ENCODE data around the gene ALDH3B1. TPM values are rescaled to one million over a fixed set of nuclear protein-coding genes. Genes with fewer than 3 reads are reported as not detected.
"Not testable (repeated sequence)": the region's sequence is repeated elsewhere in the genome, so short reads cannot be mapped to it uniquely, and the experiment has no call there.

ALDH3B1 gene, protein sequence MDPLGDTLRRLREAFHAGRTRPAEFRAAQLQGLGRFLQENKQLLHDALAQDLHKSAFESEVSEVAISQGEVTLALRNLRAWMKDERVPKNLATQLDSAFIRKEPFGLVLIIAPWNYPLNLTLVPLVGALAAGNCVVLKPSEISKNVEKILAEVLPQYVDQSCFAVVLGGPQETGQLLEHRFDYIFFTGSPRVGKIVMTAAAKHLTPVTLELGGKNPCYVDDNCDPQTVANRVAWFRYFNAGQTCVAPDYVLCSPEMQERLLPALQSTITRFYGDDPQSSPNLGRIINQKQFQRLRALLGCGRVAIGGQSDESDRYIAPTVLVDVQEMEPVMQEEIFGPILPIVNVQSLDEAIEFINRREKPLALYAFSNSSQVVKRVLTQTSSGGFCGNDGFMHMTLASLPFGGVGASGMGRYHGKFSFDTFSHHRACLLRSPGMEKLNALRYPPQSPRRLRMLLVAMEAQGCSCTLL
- 26.6 and 30.9 TPM in 2 replicates for total RNA-seq (2012; rRNA removed)

DNA sequence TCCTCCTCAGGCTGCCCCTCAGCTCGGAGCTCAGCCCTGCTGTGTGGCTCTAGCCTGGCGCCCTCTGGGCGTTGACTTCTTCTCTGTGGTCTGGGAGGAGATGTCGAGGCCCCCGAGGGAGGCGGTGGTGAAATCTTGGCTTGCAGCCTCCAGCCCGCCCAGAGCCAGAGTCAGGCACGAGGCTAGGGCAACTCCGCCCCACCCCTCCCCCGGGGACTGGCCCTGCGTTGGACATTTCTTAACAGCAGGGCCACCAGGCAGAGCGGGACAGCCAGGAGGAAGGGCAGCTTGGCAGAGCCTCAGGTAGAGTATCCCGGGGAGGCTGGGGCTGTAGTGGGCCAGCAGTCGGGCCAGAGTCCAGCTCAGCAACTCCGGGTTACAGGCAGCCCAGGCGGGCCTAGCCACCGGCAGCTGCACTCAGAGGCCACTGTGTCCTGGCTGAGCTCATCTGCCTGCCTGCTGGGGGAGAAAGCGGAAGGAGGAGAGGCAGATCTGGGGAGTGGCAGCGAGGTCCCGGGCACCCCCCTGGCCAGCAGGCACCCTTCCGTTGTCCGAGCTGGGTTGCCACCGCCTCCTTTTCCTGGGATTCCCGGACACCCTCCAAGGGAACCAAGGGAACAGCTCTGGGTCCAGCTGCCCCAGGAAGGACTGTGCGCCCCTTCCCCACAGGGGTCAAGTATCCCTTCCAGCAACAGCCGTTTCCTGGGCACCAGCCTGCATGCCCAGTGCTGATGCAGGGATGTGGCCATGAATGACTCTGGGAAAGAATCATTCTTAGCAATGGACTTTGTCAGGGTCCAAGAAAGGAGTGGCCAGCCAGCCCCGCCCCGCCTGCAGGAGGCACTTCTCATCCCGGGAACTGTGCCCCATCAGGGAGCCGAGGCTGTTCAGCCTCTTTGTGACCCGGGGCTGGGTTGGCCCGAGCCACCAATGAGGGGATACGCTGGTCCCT lies at the start of gene ALDH3B1:
Gene ALDH3B1, plus strand, starts transcription at position 238 of the 952 bp plus-strand sequence. CDS start 4,971 bp downstream, outside the sequence.
- Histone ChIP-seq H3K4me1 (ENCODE audit: control insufficient read depth, insufficient read depth, low read length) (peaks cover 64% of the 10 kb centered on the region), H3K9ac (ENCODE audit: low read depth, low read length) (peak within 1 kb of the TSS; percentile 96), H3K4me3 (ENCODE audit: low read length) (peak within 1 kb of the TSS; percentile 77), H3K27me3 (ENCODE audit: control insufficient read depth, insufficient read depth, low read length) (no peaks in the 10 kb centered on the region), H3K9me3 (replicated peaks; ENCODE audit: low read length) (no peaks in the 10 kb centered on the region), H3K36me3 (ENCODE audit: insufficient read depth, low read length) (peaks cover 6% of the 10 kb centered on the region), H3K4me2 (ENCODE audit: low read length) (peak within 1 kb of the TSS; percentile 94)

GRCh38 chr11:67963217-67963616 lies 46.9 kb upstream of the ALDH3B1 start:
- not testable (repeated sequence) for H3K4me2 ChIP-seq (ENCODE audit: low read length); H3K9ac ChIP-seq (ENCODE audit: low read depth, low read length); H3K36me3 ChIP-seq (ENCODE audit: insufficient read depth, low read length); H3K4me3 ChIP-seq (ENCODE audit: low read length); H3K4me1 ChIP-seq (ENCODE audit: control insufficient read depth, insufficient read depth, low read length); H3K27me3 ChIP-seq (ENCODE audit: control insufficient read depth, insufficient read depth, low read length); H3K9me3 ChIP-seq (replicated peaks; ENCODE audit: low read length)

GRCh38 chr11:67963879-67964278 lies 46.2 kb upstream of the ALDH3B1 start:
- not testable (repeated sequence) for H3K9me3 ChIP-seq (replicated peaks; ENCODE audit: low read length); H3K27me3 ChIP-seq (ENCODE audit: control insufficient read depth, insufficient read depth, low read length); H3K4me1 ChIP-seq (ENCODE audit: control insufficient read depth, insufficient read depth, low read length); H3K4me2 ChIP-seq (ENCODE audit: low read length); H3K36me3 ChIP-seq (ENCODE audit: insufficient read depth, low read length); H3K9ac ChIP-seq (ENCODE audit: low read depth, low read length); H3K4me3 ChIP-seq (ENCODE audit: low read length)

DNA sequence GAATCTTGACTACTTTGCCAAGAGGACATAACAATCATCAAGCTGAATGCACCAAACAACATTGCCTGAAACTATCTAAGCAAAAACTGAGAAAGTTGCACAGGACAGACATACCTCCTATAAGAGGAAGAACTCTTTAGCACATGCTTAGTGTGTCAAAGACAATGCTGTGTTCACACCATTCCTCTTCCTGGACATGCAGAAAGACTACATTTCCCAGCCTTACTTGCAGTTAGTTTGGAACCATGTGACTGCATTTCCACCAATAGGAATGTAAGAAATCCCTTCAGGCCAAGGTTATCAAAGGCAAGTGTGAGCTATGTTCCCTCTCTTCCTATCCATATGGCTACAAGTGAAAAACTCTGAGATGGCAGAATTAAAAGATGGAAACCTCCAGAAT lies 45.4 kb upstream of the ALDH3B1 start:
- not testable (repeated sequence) for H3K36me3 ChIP-seq (ENCODE audit: insufficient read depth, low read length); H3K9ac ChIP-seq (ENCODE audit: low read depth, low read length); H3K4me1 ChIP-seq (ENCODE audit: control insufficient read depth, insufficient read depth, low read length); H3K27me3 ChIP-seq (ENCODE audit: control insufficient read depth, insufficient read depth, low read length); H3K9me3 ChIP-seq (replicated peaks; ENCODE audit: low read length); H3K4me3 ChIP-seq (ENCODE audit: low read length); H3K4me2 ChIP-seq (ENCODE audit: low read length)

- H3K9me3 ChIP-seq (replicated peaks; ENCODE audit: low read length); H3K9ac ChIP-seq (ENCODE audit: low read depth, low read length); H3K4me2 ChIP-seq (ENCODE audit: low read length); H3K36me3 ChIP-seq (ENCODE audit: insufficient read depth, low read length); H3K4me1 ChIP-seq (ENCODE audit: control insufficient read depth, insufficient read depth, low read length); H3K27me3 ChIP-seq (ENCODE audit: control insufficient read depth, insufficient read depth, low read length); H3K4me3 ChIP-seq (ENCODE audit: low read length): not testable (repeated sequence)
Measured at GRCh38 chr11:67965830-67966348, 44.2 kb upstream of the ALDH3B1 start.

- not testable (repeated sequence) for H3K4me3 ChIP-seq (ENCODE audit: low read length); H3K9ac ChIP-seq (ENCODE audit: low read depth, low read length); H3K4me1 ChIP-seq (ENCODE audit: control insufficient read depth, insufficient read depth, low read length)
Measured at GRCh38 chr11:67974746-67975145, 35.4 kb upstream of the ALDH3B1 start.

GRCh38 chr11:67978766-67979418 lies 31.2 kb upstream of the ALDH3B1 start:
- not testable (repeated sequence) for H3K36me3 ChIP-seq (ENCODE audit: insufficient read depth, low read length); H3K9ac ChIP-seq (ENCODE audit: low read depth, low read length); H3K4me2 ChIP-seq (ENCODE audit: low read length); H3K4me1 ChIP-seq (ENCODE audit: control insufficient read depth, insufficient read depth, low read length); H3K9me3 ChIP-seq (replicated peaks; ENCODE audit: low read length); H3K4me3 ChIP-seq (ENCODE audit: low read length)
- peaks cover 32% of the 10 kb centered on the region for H3K27me3 ChIP-seq (ENCODE audit: control insufficient read depth, insufficient read depth, low read length)

More at GRCh38 chr11:67974746-67975145, 35.4 kb upstream of the ALDH3B1 start:
- H3K36me3 ChIP-seq (ENCODE audit: insufficient read depth, low read length); H3K9me3 ChIP-seq (replicated peaks; ENCODE audit: low read length); H3K4me2 ChIP-seq (ENCODE audit: low read length): not testable (repeated sequence)
- peaks cover 23% of the 10 kb centered on the region for H3K27me3 ChIP-seq (ENCODE audit: control insufficient read depth, insufficient read depth, low read length)

DNA sequence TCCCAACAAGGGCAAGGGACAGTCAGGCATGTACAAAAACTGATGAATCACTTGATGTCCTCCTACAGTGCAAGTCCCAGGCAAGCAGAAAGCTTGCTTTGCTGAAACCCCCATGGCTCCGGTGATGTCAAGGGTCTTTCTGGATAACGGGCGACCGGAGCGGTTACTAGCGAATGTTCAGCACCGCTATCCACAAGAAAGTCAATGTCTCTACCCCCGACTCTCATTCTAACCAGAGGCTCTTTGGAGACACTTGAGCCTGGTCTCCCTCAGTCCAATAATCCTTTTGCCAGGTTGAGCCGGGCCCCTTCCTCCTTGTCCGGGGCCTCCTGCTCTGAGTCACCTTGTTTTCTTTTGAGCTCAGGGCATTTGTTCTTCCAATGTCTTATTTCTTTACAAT lies 28.9 kb upstream of the ALDH3B1 start:
- not testable (repeated sequence) for H3K4me2 ChIP-seq (ENCODE audit: low read length); H3K9ac ChIP-seq (ENCODE audit: low read depth, low read length); H3K36me3 ChIP-seq (ENCODE audit: insufficient read depth, low read length); H3K4me3 ChIP-seq (ENCODE audit: low read length); H3K9me3 ChIP-seq (replicated peaks; ENCODE audit: low read length); H3K4me1 ChIP-seq (ENCODE audit: control insufficient read depth, insufficient read depth, low read length)
- peaks cover 27% of the 10 kb centered on the region for H3K27me3 ChIP-seq (ENCODE audit: control insufficient read depth, insufficient read depth, low read length)

GRCh38 chr11:67982255-67982857 lies 27.8 kb upstream of the ALDH3B1 start:
- H3K9ac ChIP-seq (ENCODE audit: low read depth, low read length); H3K4me1 ChIP-seq (ENCODE audit: control insufficient read depth, insufficient read depth, low read length); H3K36me3 ChIP-seq (ENCODE audit: insufficient read depth, low read length); H3K9me3 ChIP-seq (replicated peaks; ENCODE audit: low read length); H3K4me2 ChIP-seq (ENCODE audit: low read length); H3K4me3 ChIP-seq (ENCODE audit: low read length): not testable (repeated sequence)
- H3K27me3 ChIP-seq (ENCODE audit: control insufficient read depth, insufficient read depth, low read length): peaks cover 21% of the 10 kb centered on the region

DNA sequence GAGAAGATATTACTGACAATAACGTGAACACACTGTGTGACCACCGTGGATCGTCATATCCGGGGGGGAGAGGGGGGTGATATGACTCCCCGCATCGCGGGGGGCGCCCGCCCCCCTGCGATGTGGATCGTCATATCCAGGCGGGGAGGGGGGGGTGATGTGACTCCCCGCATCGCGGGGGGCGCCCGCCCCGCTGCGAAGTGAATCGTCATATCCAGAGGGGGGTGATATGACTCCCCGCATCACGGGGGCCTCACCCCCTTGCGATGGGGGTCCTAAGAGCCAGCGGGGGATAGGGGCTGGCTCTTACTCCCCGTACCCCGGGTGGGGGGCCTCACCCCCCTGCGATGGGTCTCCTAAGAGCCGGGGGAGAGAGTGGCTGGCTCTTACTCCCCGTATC lies 26.2 kb upstream of the ALDH3B1 start:
- no peak overlapping the region for H3K4me3 ChIP-seq (ENCODE audit: low read length)
- no peak overlapping the region for H3K9ac ChIP-seq (ENCODE audit: low read depth, low read length)
- peaks cover 15% of the 10 kb centered on the region for H3K27me3 ChIP-seq (ENCODE audit: control insufficient read depth, insufficient read depth, low read length)
- H3K4me2 ChIP-seq (ENCODE audit: low read length): no peak overlapping the region
- H3K4me1 ChIP-seq (ENCODE audit: control insufficient read depth, insufficient read depth, low read length): no peaks in the 10 kb centered on the region
- H3K36me3 ChIP-seq (ENCODE audit: insufficient read depth, low read length): no peaks in the 10 kb centered on the region
- H3K9me3 ChIP-seq (replicated peaks; ENCODE audit: low read length): no peaks in the 10 kb centered on the region

GRCh38 chr11:67985302-67985701 lies 24.8 kb upstream of the ALDH3B1 start:
- not testable (repeated sequence) for H3K27me3 ChIP-seq (ENCODE audit: control insufficient read depth, insufficient read depth, low read length); H3K36me3 ChIP-seq (ENCODE audit: insufficient read depth, low read length); H3K4me1 ChIP-seq (ENCODE audit: control insufficient read depth, insufficient read depth, low read length); H3K9me3 ChIP-seq (replicated peaks; ENCODE audit: low read length); H3K4me3 ChIP-seq (ENCODE audit: low read length); H3K9ac ChIP-seq (ENCODE audit: low read depth, low read length); H3K4me2 ChIP-seq (ENCODE audit: low read length)

All from skeletal muscle satellite cell (primary cell).